NCI-H82 (cell line): Measurements from ENCODE around the gene EYA2.
"Not testable (repeated sequence)": the region's sequence is repeated elsewhere in the genome, so short reads cannot be mapped to it uniquely, and the experiment has no call there.

Experiments
- DNase-seq: peaks from one replicate; lab custom pipeline; 2025; lab: John Stamatoyannopoulos, UW

EYA2 gene

DNA sequence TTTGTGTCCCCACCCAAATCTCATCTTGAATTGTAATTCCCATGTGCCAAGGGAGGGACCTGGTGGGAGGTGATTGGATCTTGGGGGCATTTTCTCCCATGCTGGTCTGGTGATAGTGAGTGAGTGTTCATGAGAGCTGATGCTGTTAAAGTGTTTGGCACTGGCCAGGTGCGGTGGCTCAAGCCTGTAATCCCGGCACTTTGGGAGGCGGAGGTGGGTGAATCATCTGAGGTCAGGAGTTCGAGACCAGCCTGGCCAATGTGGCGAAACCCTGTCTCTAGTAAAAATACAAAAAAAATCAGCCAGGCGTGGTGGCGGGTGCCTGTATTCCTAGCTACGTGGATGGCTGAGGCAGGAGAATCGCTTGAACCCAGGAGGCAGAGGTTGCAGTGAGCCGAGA, 37.8 kb downstream of the EYA2 start:
- not testable (repeated sequence) for DNase-seq

GRCh38 chr20:46933150-46933549, 38.5 kb downstream of the EYA2 start:
- DNase-seq: no peak

- peak; percentile 32 for DNase-seq
These were observed 40.2 kb downstream of the EYA2 start for GRCh38 chr20:46934746-46935287.

- peak; percentile 76 for DNase-seq
These were observed 40.9 kb downstream of the EYA2 start for GRCh38 chr20:46935394-46936017.

DNA sequence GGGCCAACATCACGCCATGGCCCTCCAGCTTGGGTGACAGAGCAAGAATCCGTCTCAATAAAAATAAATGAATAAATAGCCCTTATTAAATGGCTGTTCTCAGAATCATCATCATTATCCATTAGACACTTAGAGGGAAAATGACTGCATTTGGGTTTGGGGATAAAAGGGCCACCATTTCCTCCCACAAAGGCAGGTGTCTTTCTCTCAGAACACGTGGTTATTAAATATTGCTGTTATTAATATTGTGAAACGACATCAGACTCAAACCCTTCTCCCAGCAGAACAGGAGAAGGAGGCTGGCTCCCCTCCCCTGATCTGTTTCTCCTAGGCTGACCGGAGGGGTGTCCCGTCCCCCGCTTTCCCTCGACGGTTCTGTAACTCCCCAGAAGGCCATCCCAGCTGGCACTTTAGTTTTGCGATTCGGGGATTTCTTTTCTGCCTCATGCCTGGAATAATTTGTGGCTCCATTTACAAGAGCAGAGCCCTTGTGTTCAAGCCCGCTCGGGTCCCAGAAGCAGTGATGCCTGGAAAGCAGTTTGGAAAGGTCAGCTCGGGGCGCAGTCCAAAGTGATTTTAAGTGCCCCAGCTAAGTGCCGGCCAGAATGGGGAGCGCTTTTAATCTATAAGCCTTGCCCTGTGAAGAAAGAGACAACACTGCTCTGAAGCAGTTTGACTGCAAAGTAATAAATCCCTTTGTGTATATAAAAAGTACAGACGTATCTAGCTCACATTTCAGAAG, 41.9 kb downstream of the EYA2 start:
- DNase-seq: peak; percentile 15

GRCh38 chr20:46937157-46937523, 42.5 kb downstream of the EYA2 start:
- DNase-seq: no peak

- DNase-seq: no peak
These were observed 43.0 kb downstream of the EYA2 start for GRCh38 chr20:46937533-46938226.

GRCh38 chr20:46938434-46938833, 43.8 kb downstream of the EYA2 start:
- no peak for DNase-seq

DNA sequence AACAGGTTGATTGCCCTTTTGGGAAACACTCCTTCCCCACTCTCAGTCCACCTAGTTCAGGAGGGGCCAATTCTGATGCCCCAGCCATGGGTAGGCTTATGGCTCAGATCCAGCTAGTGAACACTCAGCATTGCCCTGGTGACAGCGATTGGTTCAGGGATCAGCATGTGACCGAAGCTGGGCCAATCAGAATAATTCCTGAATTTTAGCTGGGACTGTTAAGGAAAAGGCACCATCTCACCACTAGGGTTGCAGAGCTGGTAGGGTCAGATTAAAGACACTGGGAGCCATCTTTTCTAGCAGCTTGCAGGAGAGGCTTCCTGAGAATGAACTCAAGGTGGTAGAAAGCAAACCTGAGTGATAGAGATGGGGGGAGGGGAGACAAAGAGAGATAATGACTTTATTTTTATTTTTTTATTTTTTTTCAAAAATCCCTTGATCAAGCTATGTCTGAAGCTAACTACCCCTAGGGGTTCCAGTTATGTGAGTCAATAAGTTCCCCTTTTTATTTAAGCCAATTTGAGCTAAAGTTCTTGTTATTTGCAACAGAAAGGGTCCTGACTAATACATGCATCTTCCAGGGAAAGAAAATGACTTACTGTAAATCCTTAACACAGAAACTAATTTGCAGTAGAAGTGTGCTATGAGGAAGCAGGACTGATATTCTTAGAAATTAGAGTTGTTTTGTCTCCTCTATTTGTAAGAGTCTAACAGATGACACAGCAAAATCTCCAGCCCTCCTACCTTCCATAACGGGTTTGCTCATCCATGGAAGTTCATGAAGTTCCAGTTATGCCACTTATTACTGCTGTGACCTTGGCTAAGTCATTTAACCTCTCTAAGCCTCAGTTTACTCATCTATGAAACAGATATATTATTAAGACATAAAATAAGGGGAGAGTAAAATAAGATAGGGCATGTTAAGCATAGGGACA, 44.7 kb downstream of the EYA2 start:
- DNase-seq: peak; percentile 87

DNA sequence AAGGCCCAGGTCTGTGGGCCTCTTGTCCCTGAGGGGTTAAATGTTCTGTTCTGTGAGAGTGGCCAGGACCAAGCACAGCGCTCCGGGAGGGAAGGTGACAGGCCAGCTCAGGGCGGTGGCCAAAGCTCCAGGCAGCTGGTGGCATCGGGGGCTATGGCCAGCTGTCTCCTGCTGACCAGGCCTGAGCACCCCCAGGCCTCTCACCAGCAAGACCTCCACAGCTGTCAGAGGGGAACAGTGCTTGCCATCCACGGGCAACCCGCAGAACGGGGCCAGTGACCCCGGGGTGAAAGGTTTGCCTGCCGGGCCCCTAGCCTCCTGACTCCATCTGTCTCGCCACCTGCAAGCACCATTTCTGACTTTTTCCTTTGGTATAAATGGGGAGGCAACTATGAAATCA, 46.0 kb downstream of the EYA2 start:
- no peak for DNase-seq

- no peak for DNase-seq
These were observed 46.8 kb downstream of the EYA2 start for GRCh38 chr20:46941404-46941803.

- no peak for DNase-seq
These were observed 49.4 kb downstream of the EYA2 start for GRCh38 chr20:46943861-46944591.

GRCh38 chr20:46945465-46945864, 50.8 kb downstream of the EYA2 start:
- no peak for DNase-seq

- no peak for DNase-seq
These were observed 51.6 kb downstream of the EYA2 start for GRCh38 chr20:46946181-46946624.

DNA sequence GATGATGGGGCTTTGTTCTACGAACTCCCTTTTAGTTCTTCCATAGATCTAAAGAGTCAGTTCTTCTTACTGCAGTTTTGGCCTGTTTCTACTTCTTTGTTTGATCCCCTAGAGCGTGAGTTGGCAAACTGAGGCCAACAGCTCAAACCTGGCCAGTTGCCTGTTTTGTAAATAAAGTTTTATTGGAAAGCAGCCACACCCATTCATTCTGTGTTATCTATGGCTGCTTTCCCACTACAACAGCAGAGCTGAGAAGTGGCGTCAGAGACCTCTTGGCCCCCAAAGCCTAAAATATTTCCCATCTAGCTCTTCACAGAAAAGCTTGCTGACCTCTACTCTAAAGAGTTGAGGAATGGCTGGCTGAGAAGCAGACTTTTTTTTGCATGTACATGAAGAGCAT, 52.2 kb downstream of the EYA2 start:
- no peak for DNase-seq

- no peak for DNase-seq
These were observed 53.4 kb downstream of the EYA2 start for GRCh38 chr20:46948081-46948480.

- DNase-seq: no peak
These were observed 56.8 kb downstream of the EYA2 start for GRCh38 chr20:46951405-46951804.

DNA sequence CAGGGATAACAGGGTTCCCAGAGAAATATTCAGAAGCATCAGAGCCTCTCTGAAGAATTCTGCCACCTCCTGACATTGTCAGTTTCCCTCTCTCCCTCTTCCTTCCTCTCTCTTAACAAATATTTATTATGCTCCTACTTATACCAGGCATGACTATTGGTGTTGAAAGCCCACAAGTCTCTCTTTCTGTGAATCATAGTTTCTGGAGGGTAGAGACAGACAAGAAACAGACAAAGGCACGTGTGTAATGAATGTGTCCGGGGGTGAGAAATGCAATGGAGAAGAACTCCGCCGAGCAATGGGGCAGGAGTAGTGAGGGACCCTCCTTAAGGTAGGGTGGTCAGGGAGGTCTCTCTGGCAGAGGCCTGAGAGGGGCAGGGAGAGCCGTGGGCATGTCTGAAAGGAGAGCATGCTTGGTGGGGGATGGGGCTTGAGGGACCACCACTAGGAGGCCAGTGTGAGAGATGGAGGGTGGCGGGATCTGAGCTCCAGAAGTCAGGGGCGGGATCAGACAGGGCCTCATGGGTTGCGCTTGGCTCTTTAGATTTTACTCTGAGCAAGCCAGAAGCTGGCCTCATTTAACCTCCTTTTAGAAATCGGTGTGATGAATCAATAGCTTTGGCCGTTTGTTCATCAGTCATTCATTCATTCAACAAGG, 57.3 kb downstream of the EYA2 start:
- DNase-seq: no peak

- DNase-seq: no peak
These were observed 59.0 kb downstream of the EYA2 start for GRCh38 chr20:46953596-46953995.

DNA sequence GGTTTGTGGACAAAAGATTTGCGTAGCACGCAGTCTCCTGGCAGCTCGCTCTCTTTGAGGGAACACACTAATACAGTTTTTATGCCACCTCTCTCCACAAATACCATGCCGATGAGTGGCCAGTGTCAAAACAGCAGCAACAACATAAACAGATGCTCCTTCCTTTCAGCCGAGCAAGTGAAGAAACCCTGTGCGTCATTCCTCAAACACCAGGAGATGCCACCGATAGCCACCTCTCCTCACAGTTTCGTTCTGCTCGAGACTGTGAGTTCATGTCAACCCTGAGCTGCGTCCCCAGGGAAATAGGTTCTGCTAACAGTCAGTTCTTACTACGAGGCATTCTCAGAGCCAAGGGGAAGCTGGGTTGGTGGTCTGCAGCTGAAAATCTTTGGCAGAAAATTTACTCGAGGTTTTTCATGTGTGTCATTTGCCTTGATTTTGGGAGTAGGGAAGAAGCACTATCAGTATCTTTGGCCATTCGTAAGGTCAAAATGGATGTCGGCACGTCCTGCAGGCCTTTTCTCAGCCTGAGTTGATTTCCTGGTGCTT, 59.9 kb downstream of the EYA2 start:
- DNase-seq: peak; percentile 18
